ENCODE results near the gene ZNF605. TPM values are rescaled to one million over a fixed set of nuclear protein-coding genes. Genes with fewer than 3 reads are reported as not detected.

ZNF605 gene
- total and polyA plus RNA-seq, 2 of the 8 experiments (the other 6 are each of a cell fraction or from before 2014, with no cell fraction given), result 3.6 to 20.3 TPM

DNA sequence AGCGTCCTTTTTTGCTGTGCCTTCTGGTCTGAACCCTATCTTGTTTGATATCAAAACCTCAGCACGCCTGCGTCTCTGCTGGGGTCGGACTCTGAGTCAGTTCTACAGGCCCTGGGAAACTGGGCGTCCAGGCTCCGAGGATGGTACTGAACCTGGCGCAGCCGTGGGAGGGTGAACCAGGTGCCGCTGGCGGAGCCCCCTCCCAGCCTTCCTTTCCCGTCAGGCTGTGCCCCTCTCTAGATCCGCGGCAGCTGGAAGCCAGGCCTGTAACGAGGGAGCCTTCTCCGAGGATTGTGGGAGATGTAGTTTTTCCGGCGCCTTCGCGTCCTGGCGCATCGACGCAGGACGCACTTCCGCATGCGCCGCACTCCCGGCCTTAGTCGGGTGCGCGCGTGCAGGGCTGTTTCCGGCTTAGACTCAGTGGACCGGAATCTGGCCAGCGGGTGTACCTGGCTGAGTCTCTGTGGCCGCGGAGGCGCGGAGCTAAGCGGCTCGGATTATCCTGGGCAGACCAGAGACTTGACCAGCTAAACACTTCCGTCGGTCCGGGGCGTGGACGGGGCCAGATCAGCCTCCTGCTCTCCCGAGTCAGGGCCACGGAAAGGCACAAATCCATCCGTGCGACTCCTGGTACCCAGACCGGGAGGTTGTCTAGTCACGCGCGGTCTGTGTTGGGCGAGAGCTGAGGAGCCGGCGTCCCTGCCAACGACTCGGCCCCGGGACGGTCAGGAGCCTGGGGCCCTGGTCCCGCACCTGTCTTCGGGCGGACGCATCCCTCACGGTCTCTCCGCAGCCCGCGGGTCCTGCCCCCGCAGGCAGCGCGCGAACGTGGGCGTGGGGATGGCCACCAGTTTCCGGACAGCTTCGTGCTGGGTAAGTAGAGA lies 30.1 kb upstream of the ZNF605 start, which contains the start of gene ZNF26:
ZNF26 (plus strand) TSS at position 367 of the 884 bp plus-strand sequence; CDS start at position 841, 474 bp downstream.
- Histone ChIP-seq H3K4me1 (replicated peaks in 1 of 4; ENCODE audit: control insufficient read depth in 3 of 4, insufficient read depth in 4 of 4, low read length in 3 of 4) (no peaks in the 10 kb centered on the region; a peak in 1 of 7 replicates), H2BK120ac (replicated peaks; ENCODE audit: low read depth, low read length) (no peak within 1 kb of the TSS), H3K36me3 (ENCODE audit: control insufficient read depth in 2 of 4, insufficient read depth in 4 of 4, low read length in 3 of 4) (peaks cover 0 to 10% (median 0%) of the 10 kb centered on the region in 4 experiments; a peak in 1 of 8 replicates), H3K23ac (ENCODE audit: insufficient read length) (no peak within 1 kb of the TSS), H3K56ac (replicated peaks; ENCODE audit: insufficient read length, low read depth, low read length) (peak within 1 kb of the TSS; percentile 52), H3K27ac (ENCODE audit: low read depth, low read length) (peak within 1 kb of the TSS; percentile 38; the same call in 1 of the 2 replicates), H3K27me3 (replicated peaks in 1 of 4; ENCODE audit: control insufficient read depth in 3 of 4, extremely low read depth in 1 of 4, insufficient read depth in 3 of 4, low read length in 3 of 4) (no peaks in the 10 kb centered on the region), H4K5ac (ENCODE audit: insufficient read length, low read depth, low read length) (peak within 1 kb of the TSS; percentile 57), H3K23me2 (ENCODE audit: low read depth, low read length) (peaks cover 8% of the 10 kb centered on the region; the same call in 1 of the 2 replicates), H2AK5ac (ENCODE audit: low read depth, low read length) (no peak within 1 kb of the TSS), H4K91ac (replicated peaks; ENCODE audit: insufficient read length, low read length) (no peak within 1 kb of the TSS), H3K79me1 (ENCODE audit: low read depth, low read length) (peaks cover 3% of the 10 kb centered on the region; the same call in 1 of the 2 replicates), H2AFZ (ENCODE audit: low read length) (peak within 1 kb of the TSS; percentile 98), H2BK20ac (ENCODE audit: low read length) (no peak within 1 kb of the TSS), H2BK15ac (ENCODE audit: low read length) (no peak within 1 kb of the TSS), H3K14ac (ENCODE audit: insufficient read length) (no peak within 1 kb of the TSS), H3K4ac (replicated peaks; ENCODE audit: insufficient read length, low read depth, low read length) (no peak within 1 kb of the TSS), H3K4me3 (ENCODE audit: extremely low read depth in 1 of 4, insufficient read depth in 2 of 4, low read depth in 3 of 4, low read length in 4 of 4) (peak within 1 kb of the TSS; percentile 90 to 98 (median 95)), H3K79me2 (ENCODE audit: control insufficient read depth in 1 of 2, insufficient read depth in 2 of 2, low read length in 2 of 2) (peaks cover 0 to 43% of the 10 kb centered on the region in 2 experiments; a peak in 3 of 4 replicates), H4K20me1 (replicated peaks in 1 of 2; ENCODE audit: control insufficient read depth in 1 of 2, insufficient read depth in 2 of 2, low read length in 2 of 2) (no peaks in the 10 kb centered on the region), H2BK12ac (ENCODE audit: low read depth, low read length) (no peak within 1 kb of the TSS), H3K4me2 (ENCODE audit: insufficient read depth in 1 of 2, low read depth in 2 of 2, low read length in 2 of 2) (peak within 1 kb of the TSS; percentile 72 to 96), H3K9ac (replicated peaks in 1 of 4; ENCODE audit: extremely low read depth in 1 of 4, low read depth in 3 of 4, low read length in 3 of 4) (peak within 1 kb of the TSS; percentile 73 to 85 (median 84)), H4K8ac (ENCODE audit: extremely low read depth, insufficient read depth, low read length) (peak within 1 kb of the TSS; percentile 98), H3K9me3 (ENCODE audit: insufficient read depth in 2 of 2, low read depth in 1 of 2, low read length in 1 of 2) (peaks cover 20 to 28% of the 10 kb centered on the region in 2 experiments), H3K18ac (ENCODE audit: extremely low read depth, low read length) (no peak within 1 kb of the TSS; the same call in 1 of the 2 replicates), H2BK5ac (ENCODE audit: low read depth, low read length) (no peak within 1 kb of the TSS; the same call in 1 of the 2 replicates)
- FAIRE-seq (no peak), DNase-seq (ENCODE audit: low read depth in 1 of 2, low spot score in 2 of 2) (peak; percentile 83 to 87)
- POLR2A ChIA-PET (ENCODE audit: partially characterized antibody), result interaction anchor here (0.9 to 3.0 kb wide), 17 partner anchors 10 to 195 kb away, joined by 3 to 21 read pairs (median 5); partner anchors contain the start of genes ZNF10, ZNF268, ZNF605 and ZNF84
- 4% methylated on average over 72 of the region's 76 CpGs; no CpG with 5 or more reads in 1 of the 2 experiments for WGBS, 2 experiments (ENCODE audit: extremely low coverage in 1 of 2, insufficient coverage in 1 of 2, insufficient read length in 1 of 2, insufficient replicate concordance in 2 of 2, low coverage in 1 of 2, low lambda C conversion rate in 2 of 2, missing lambda C conversion rate in 1 of 2)
- CTCF ChIA-PET (ENCODE audit: partially characterized antibody), result interaction anchor here (1.1 to 2.5 kb wide), 5 partner anchors 9 to 23 kb away, joined by 4 to 8 read pairs (median 6); no protein-coding TSS in a partner anchor
- TF ChIP-seq CBX5 (IDR thresholded peaks at IDR 0.05; ENCODE audit: low read depth, low read length), result no peak
- no peak for TF ChIP-seq ZNF274 (IDR thresholded peaks at IDR 0.05; ENCODE audit: borderline replicate concordance, extremely low read depth, low read length)
- TF ChIP-seq ATF3 (IDR thresholded peaks at IDR 0.05; ENCODE audit: insufficient read depth, low read depth, low read length), result peak; percentile 96
- peak; percentile 99 for TF ChIP-seq KDM4A (IDR thresholded peaks at IDR 0.05; ENCODE audit: low read depth, low read length, severe bottlenecking)
- peak; percentile 34; the same call in 1 of the 2 replicates for TF ChIP-seq SP1 (IDR thresholded peaks at IDR 0.05; ENCODE audit: low read depth, low read length)
- TF ChIP-seq BCL11A (IDR thresholded peaks at IDR 0.05; ENCODE audit: low read depth in 2 of 2, low read length in 2 of 2), result no peak
- peak; percentile 89 for TF ChIP-seq TAF7 (optimal IDR thresholded peaks at IDR 0.05; ENCODE audit: borderline replicate concordance, low read depth, low read length)
- TF ChIP-seq RAD21 (IDR thresholded peaks at IDR 0.05 in 1 of 2, conservative IDR thresholded peaks at IDR 0.05 in 1 of 2; ENCODE audit: low read depth in 2 of 2, low read length in 2 of 2), result no peak
- peak; percentile 92 for TF ChIP-seq POLR2AphosphoS5 (IDR thresholded peaks at IDR 0.05; ENCODE audit: low read depth, low read length)
- TF ChIP-seq JUND (IDR thresholded peaks at IDR 0.05; ENCODE audit: low read length), result no peak
